ENCODE measurements around the gene HAPLN3.

HAPLN3 gene

GRCh38 chr15:88866295-88866881, 29.0 kb downstream of the HAPLN3 start:
- no peaks in the 10 kb centered on the region for H3K36me3 Mint-ChIP-seq
- no peak for ATAC-seq
- peak overlapping the region; percentile 63 for H3K27ac Mint-ChIP-seq
- H3K4me3 Mint-ChIP-seq = no peak overlapping the region
- H3K9me3 Mint-ChIP-seq = no peaks in the 10 kb centered on the region
- no peak for DNase-seq (ENCODE audit: low spot score in 2 of 2)
- H3K4me1 Mint-ChIP-seq = peaks cover 6% of the 10 kb centered on the region

- Mint-ChIP-seq H3K4me1 (peaks cover 6% of the 10 kb centered on the region), H3K36me3 (no peaks in the 10 kb centered on the region), H3K4me3 (no peak overlapping the region), H3K27ac (peak overlapping the region; percentile 63), H3K9me3 (no peaks in the 10 kb centered on the region)
- ATAC-seq (no peak), DNase-seq (ENCODE audit: low spot score in 2 of 2) (no peak)
These were observed 29.7 kb downstream of the HAPLN3 start for GRCh38 chr15:88865498-88866099.

DNA sequence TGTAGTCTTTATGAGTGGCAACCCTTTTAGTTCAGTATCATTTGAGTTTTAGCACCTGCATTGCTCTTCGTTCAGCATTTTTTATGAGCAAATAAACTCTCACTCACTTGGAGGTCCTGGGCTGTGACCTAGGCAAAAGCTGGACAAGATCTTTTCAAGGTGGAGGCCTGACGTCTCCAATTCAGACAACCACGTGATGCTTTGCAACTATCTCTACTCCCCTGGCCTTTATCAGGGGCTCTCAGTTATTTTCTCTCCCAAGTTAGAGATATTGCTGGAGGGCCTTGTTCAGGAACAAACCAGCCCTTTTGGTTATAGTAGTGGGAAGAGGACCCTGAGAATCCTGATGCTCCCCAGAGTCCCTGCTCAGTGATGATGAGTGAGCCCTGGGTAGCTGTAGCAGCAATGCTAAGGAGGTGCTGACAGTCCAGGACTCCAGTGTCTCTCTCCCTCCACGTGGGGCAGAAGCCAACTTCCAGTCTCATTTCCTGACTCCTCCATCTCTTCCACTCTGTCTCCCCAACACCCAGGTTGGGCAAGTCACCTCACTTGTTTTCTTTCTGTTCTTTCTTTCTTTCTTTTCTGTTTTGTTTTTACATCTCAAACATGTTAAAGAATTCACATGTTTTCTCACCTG, 30.4 kb downstream of the HAPLN3 start:
- H3K4me1 Mint-ChIP-seq = peaks cover 6% of the 10 kb centered on the region
- no peak overlapping the region for H3K4me3 Mint-ChIP-seq
- no peak overlapping the region for H3K27ac Mint-ChIP-seq
- DNase-seq (ENCODE audit: low spot score in 2 of 2) (no peak), ATAC-seq (no peak)
- no peaks in the 10 kb centered on the region for H3K36me3 Mint-ChIP-seq
- no peaks in the 10 kb centered on the region for H3K9me3 Mint-ChIP-seq

DNA sequence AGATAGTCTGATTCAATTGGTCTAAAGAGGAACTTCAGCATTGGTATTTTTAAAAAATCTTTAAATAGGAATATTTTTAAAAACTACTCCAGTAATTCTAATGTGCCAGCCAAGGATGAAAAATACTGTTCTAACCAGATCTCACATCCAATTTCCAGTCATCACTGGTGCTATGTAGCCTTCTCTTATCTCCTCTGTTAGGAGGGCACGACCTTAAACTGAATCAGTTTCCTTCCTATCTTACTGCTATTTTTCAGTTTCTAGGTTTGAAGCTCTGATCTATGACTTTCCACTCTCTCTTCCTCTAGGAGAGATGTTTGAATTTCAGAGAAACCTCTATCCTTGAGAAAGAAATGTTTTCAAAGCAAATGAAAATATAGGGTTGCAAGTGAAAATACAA, 31.9 kb downstream of the HAPLN3 start:
- ATAC-seq (no peak), DNase-seq (ENCODE audit: low spot score in 2 of 2) (no peak)
- no peaks in the 10 kb centered on the region for H3K9me3 Mint-ChIP-seq
- H3K4me3 Mint-ChIP-seq = no peak overlapping the region
- no peaks in the 10 kb centered on the region for H3K36me3 Mint-ChIP-seq
- H3K4me1 Mint-ChIP-seq = peaks cover 6% of the 10 kb centered on the region
- no peak overlapping the region for H3K27ac Mint-ChIP-seq

GRCh38 chr15:88860212-88860611, 35.1 kb downstream of the HAPLN3 start:
- no peak for ATAC-seq
- Mint-ChIP-seq H3K27ac (no peak overlapping the region), H3K4me3 (no peak overlapping the region), H3K9me3 (no peaks in the 10 kb centered on the region), H3K4me1 (no peaks in the 10 kb centered on the region), H3K36me3 (no peaks in the 10 kb centered on the region)
- no peak for DNase-seq (ENCODE audit: low spot score in 2 of 2)

GRCh38 chr15:88859550-88859949, 35.8 kb downstream of the HAPLN3 start:
- no peaks in the 10 kb centered on the region for H3K4me1 Mint-ChIP-seq
- H3K36me3 Mint-ChIP-seq = no peaks in the 10 kb centered on the region
- no peak overlapping the region for H3K27ac Mint-ChIP-seq
- DNase-seq (ENCODE audit: low spot score in 2 of 2) (no peak), ATAC-seq (no peak)
- H3K9me3 Mint-ChIP-seq = peaks cover 5% of the 10 kb centered on the region
- no peak overlapping the region for H3K4me3 Mint-ChIP-seq

DNA sequence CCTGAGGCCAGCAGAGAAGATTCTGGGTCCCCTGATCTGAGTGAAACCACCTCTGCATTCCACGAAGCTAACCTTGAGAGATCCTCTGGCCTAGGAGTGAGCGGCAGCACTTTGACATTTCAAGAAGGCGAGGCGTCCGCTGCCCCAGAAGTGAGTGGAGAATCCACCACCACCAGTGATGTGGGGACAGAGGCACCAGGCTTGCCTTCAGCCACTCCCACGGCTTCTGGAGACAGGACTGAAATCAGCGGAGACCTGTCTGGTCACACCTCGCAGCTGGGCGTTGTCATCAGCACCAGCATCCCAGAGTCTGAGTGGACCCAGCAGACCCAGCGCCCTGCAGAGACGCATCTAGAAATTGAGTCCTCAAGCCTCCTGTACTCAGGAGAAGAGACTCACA, 36.4 kb downstream of the HAPLN3 start:
- Mint-ChIP-seq H3K9me3 (peaks cover 7% of the 10 kb centered on the region), H3K36me3 (no peaks in the 10 kb centered on the region), H3K4me1 (no peaks in the 10 kb centered on the region), H3K27ac (no peak overlapping the region), H3K4me3 (no peak overlapping the region)
- no peak for DNase-seq (ENCODE audit: low spot score in 2 of 2)
- ATAC-seq = no peak

DNA sequence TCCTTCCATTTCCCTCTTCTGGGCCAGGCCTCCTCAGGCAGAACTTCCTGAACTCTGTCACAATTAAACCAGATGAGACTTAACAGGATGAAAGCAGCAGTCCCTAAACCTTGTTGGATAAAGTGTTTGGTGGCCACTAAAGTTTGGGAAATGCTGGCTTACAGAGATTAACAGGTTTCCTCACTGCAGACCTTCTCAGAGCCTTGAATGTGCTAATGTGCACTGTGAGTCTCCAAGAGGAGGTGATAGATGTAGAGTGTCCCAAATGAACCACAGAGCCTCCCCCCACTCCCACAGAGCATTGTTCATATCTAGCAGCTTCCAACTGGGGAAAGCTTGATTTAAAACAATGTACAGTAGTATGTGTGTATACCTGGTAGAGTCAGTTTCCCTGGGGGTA, 42.9 kb downstream of the HAPLN3 start:
- Mint-ChIP-seq H3K9me3 (peaks cover 7% of the 10 kb centered on the region), H3K36me3 (no peaks in the 10 kb centered on the region), H3K27ac (no peak overlapping the region), H3K4me1 (no peaks in the 10 kb centered on the region), H3K4me3 (no peak overlapping the region)
- ATAC-seq (no peak), DNase-seq (ENCODE audit: low spot score in 2 of 2) (no peak)

DNA sequence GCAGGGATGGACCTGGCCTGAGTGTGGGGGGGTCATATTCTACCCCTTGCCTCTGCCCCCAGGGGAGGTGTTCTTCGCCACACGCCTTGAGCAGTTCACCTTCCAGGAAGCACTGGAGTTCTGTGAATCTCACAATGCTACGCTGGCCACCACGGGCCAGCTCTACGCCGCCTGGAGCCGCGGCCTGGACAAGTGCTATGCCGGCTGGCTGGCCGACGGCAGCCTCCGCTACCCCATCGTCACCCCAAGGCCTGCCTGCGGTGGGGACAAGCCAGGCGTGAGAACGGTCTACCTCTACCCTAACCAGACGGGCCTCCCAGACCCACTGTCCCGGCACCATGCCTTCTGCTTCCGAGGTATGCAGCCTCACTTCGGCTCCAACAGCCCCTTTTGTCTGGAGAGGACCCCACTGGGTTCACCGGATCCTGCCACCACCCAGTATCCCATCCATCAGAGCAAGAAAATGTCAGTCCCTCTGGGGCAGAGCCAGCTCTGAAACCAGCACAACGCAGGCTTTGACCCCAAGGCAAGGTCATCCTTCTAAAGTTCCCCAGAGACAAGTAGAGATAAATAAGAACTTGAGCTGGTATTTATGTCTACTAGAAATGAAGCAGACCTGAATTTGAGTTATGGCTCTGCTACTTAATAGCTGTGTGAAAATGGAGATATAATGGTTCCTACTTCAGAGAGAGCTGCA, 45.8 kb downstream of the HAPLN3 start:
- ATAC-seq (no peak), DNase-seq (ENCODE audit: low spot score in 2 of 2) (no peak)
- Mint-ChIP-seq H3K27ac (no peak overlapping the region), H3K9me3 (peaks cover 2% of the 10 kb centered on the region), H3K36me3 (no peaks in the 10 kb centered on the region), H3K4me3 (no peak overlapping the region), H3K4me1 (no peaks in the 10 kb centered on the region)

GRCh38 chr15:88848203-88848602, 47.1 kb downstream of the HAPLN3 start:
- H3K4me3 Mint-ChIP-seq = no peak overlapping the region
- ATAC-seq (no peak), DNase-seq (ENCODE audit: low spot score in 2 of 2) (no peak)
- H3K27ac Mint-ChIP-seq = no peak overlapping the region
- H3K4me1 Mint-ChIP-seq = no peaks in the 10 kb centered on the region
- no peaks in the 10 kb centered on the region for H3K9me3 Mint-ChIP-seq
- H3K36me3 Mint-ChIP-seq = no peaks in the 10 kb centered on the region

DNA sequence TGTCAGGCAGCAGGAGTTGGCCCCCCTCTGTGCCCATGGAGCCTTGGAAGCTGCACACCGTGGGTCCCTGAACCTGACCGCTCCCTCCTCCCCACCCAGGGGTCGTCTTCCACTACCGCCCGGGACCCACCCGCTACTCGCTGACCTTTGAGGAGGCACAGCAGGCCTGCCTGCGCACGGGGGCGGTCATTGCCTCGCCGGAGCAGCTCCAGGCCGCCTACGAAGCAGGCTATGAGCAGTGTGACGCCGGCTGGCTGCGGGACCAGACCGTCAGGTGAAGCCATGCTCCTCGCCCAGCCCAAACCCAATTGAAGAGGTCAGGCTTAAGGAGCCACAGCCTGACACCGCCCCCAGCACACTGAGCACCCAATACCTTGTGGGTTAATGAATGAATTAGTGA, 48.2 kb downstream of the HAPLN3 start:
- H3K9me3 Mint-ChIP-seq = no peaks in the 10 kb centered on the region
- ATAC-seq (no peak), DNase-seq (ENCODE audit: low spot score in 2 of 2) (no peak)
- H3K36me3 Mint-ChIP-seq = no peaks in the 10 kb centered on the region
- no peak overlapping the region for H3K4me3 Mint-ChIP-seq
- no peak overlapping the region for H3K27ac Mint-ChIP-seq
- no peaks in the 10 kb centered on the region for H3K4me1 Mint-ChIP-seq

DNA sequence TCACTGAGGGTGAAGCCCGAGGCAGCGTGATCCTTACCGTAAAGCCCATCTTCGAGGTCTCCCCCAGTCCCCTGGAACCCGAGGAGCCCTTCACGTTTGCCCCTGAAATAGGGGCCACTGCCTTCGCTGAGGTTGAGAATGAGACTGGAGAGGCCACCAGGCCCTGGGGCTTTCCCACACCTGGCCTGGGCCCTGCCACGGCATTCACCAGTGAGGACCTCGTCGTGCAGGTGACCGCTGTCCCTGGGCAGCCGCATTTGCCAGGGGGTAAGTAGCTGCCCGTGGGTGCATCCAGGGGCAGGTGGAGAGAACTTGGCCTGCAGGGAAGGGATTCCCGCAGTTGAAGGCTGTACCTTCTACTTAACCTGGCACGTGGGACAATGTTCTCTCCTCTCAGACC, 49.7 kb downstream of the HAPLN3 start:
- H3K27ac Mint-ChIP-seq = no peak overlapping the region
- DNase-seq (ENCODE audit: low spot score in 2 of 2) (no peak), ATAC-seq (no peak)
- H3K4me3 Mint-ChIP-seq = no peak overlapping the region
- no peaks in the 10 kb centered on the region for H3K9me3 Mint-ChIP-seq
- H3K4me1 Mint-ChIP-seq = no peaks in the 10 kb centered on the region
- no peaks in the 10 kb centered on the region for H3K36me3 Mint-ChIP-seq

GRCh38 chr15:88844749-88845386, 50.5 kb downstream of the HAPLN3 start:
- no peak overlapping the region for H3K4me3 Mint-ChIP-seq
- H3K9me3 Mint-ChIP-seq = no peaks in the 10 kb centered on the region
- H3K36me3 Mint-ChIP-seq = no peaks in the 10 kb centered on the region
- H3K27ac Mint-ChIP-seq = no peak overlapping the region
- DNase-seq (ENCODE audit: low spot score in 2 of 2) = no peak
- no peak for ATAC-seq
- no peaks in the 10 kb centered on the region for H3K4me1 Mint-ChIP-seq

DNA sequence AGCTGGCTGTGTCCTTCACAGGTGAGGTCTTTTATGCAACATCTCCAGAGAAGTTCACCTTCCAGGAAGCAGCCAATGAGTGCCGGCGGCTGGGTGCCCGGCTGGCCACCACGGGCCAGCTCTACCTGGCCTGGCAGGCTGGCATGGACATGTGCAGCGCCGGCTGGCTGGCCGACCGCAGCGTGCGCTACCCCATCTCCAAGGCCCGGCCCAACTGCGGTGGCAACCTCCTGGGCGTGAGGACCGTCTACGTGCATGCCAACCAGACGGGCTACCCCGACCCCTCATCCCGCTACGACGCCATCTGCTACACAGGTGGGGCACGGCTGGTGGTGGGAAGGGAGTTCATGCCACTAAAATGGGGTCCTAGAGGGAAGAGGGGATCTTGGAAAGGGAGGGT, 52.0 kb downstream of the HAPLN3 start:
- Mint-ChIP-seq H3K4me1 (no peaks in the 10 kb centered on the region), H3K27ac (no peak overlapping the region), H3K4me3 (no peak overlapping the region), H3K9me3 (no peaks in the 10 kb centered on the region), H3K36me3 (no peaks in the 10 kb centered on the region)
- DNase-seq (ENCODE audit: low spot score in 2 of 2) (no peak), ATAC-seq (no peak)

- ATAC-seq (no peak), DNase-seq (ENCODE audit: low spot score in 2 of 2) (no peak)
- H3K36me3 Mint-ChIP-seq = no peaks in the 10 kb centered on the region
- no peak overlapping the region for H3K27ac Mint-ChIP-seq
- H3K9me3 Mint-ChIP-seq = no peaks in the 10 kb centered on the region
- no peaks in the 10 kb centered on the region for H3K4me1 Mint-ChIP-seq
- no peak overlapping the region for H3K4me3 Mint-ChIP-seq
These were observed 53.2 kb downstream of the HAPLN3 start for GRCh38 chr15:88842156-88842555.
